ENCODE results near the gene SGMS1. TPM values are rescaled to one million over a fixed set of nuclear protein-coding genes. Genes with fewer than 3 reads are reported as not detected.

The SGMS1 gene
- total and polyA plus RNA-seq, 2 donors (not counting 3 experiments of a cell fraction or from before 2014, with no cell fraction given): 9.7 to 23.7 TPM

GRCh38 chr10:50396491-50397311, 227.1 kb downstream of the SGMS1 start:
- H3K4me1 ChIP-seq (ENCODE audit: control insufficient read depth, extremely low read depth, insufficient read depth, low read length): peaks cover 18% of the 10 kb centered on the region
- intact Hi-C loops (cut with micrococcal nuclease): no loop called here
- H3K27ac ChIP-seq (ENCODE audit: insufficient read depth, low read depth, low read length): no peak overlapping the region
- DNase-seq (ENCODE audit: low read depth, low spot score): no peak
- no peaks in the 10 kb centered on the region for H3K9me3 ChIP-seq (replicated peaks; ENCODE audit: control insufficient read depth, insufficient read depth, low read length)
- H3K4me3 ChIP-seq (replicated peaks in 1 of 3; ENCODE audit: insufficient read depth in 1 of 3, low read depth in 1 of 3, low read length in 3 of 3): no peak overlapping the region
- no peaks in the 10 kb centered on the region for H3K27me3 ChIP-seq (ENCODE audit: control insufficient read depth in 2 of 2, insufficient read depth in 2 of 2, low read length in 2 of 2)
- peaks cover 23% of the 10 kb centered on the region for H3K79me2 ChIP-seq (ENCODE audit: control insufficient read depth, insufficient read depth, low read length)
- no peak overlapping the region for H3K9ac ChIP-seq (replicated peaks; ENCODE audit: extremely low read depth, insufficient read depth, low read length)
- ChIA-PET CTCF (interaction anchor here (0.7 to 2.2 kb wide), 3 partner anchors 10 to 35 kb away, joined by 3 to 12 read pairs (median 4); no protein-coding TSS in a partner anchor), POLR2A (no interaction called here)
- H3K4me2 ChIP-seq (ENCODE audit: insufficient read depth, low read length): no peak overlapping the region
- H3K36me3 ChIP-seq (ENCODE audit: control insufficient read depth in 2 of 2, extremely low read depth in 1 of 2, insufficient read depth in 2 of 2, low read length in 2 of 2): no peaks in the 10 kb centered on the region
- H2AFZ ChIP-seq (ENCODE audit: low read depth, low read length): no peak overlapping the region
- no TSS peak for BruUV-seq (replicated peaks)
- TF ChIP-seq CTCF (IDR thresholded peaks at IDR 0.05; ENCODE audit: extremely low read depth in 1 of 2, insufficient read depth in 1 of 2, low read depth in 1 of 2, low read length in 2 of 2) (no peak), FOS (IDR thresholded peaks at IDR 0.05; ENCODE audit: borderline replicate concordance, insufficient read depth, low read length) (no peak), MYC (IDR thresholded peaks at IDR 0.05; ENCODE audit: low read depth, low read length) (no peak), POLR2A (IDR thresholded peaks at IDR 0.05; ENCODE audit: low read depth, low read length) (no peak), POLR2AphosphoS5 (IDR thresholded peaks at IDR 0.05; ENCODE audit: insufficient read depth, low read depth, low read length) (no peak), GATA2 (IDR thresholded peaks at IDR 0.05; ENCODE audit: insufficient read depth, insufficient read length, low read depth, low read length) (no peak), EZH2 (IDR thresholded peaks at IDR 0.05; ENCODE audit: borderline replicate concordance, low read depth, low read length, severe bottlenecking) (no peak), JUN (IDR thresholded peaks at IDR 0.05; ENCODE audit: borderline replicate concordance, insufficient read depth, insufficient read length, low read depth) (no peak), MAX (IDR thresholded peaks at IDR 0.05; ENCODE audit: insufficient read depth, insufficient read length) (no peak)
- H4K20me1 ChIP-seq (replicated peaks; ENCODE audit: control insufficient read depth, extremely low read depth, insufficient read depth, low read length): peaks cover 2% of the 10 kb centered on the region
- dilution Hi-C loops (cut with MboI; ENCODE audit: extremely low pct_ligation_motif_present, low sequenced_read_pairs): no loop called here
- no peak for FAIRE-seq
- H3K9me1 ChIP-seq (replicated peaks; ENCODE audit: control insufficient read depth, extremely low read depth, insufficient read depth, low read length): no peaks in the 10 kb centered on the region

Data from endothelial cell of umbilical vein (primary cell).